Neuronal stem cell (in vitro differentiated cells): ENCODE data around the gene OAS2.
A peak's percentile ranks its signal among the peaks of the same experiment; 100 is the strongest.

Source experiments
- DNase-seq: peaks from one replicate; pipeline ENCODE4 v3.0.0-alpha.2; 2013; ENCODE audit warnings: low spot score
- H2AFZ ChIP-seq: one replicate; pipeline ENCODE4 v1.6.1; 2013; ENCODE audit warnings: mild to moderate bottlenecking, low read length, inconsistent platforms
- H2AK5ac ChIP-seq: 2 replicates; pipeline ENCODE4 v1.6.1; 2013; ENCODE audit warnings: low read depth, mild to moderate bottlenecking, inconsistent platforms, low read length, moderate library complexity, mixed read lengths
- H2BK120ac ChIP-seq: 2 replicates; pipeline ENCODE4 v1.6.1; 2013; ENCODE audit warnings: low read depth, mild to moderate bottlenecking, inconsistent platforms, low read length, moderate library complexity, mixed read lengths
- H2BK12ac ChIP-seq: one replicate; pipeline ENCODE4 v1.6.1; 2013; ENCODE audit warnings: low read length, inconsistent platforms
- H2BK15ac ChIP-seq: 2 replicates; pipeline ENCODE4 v1.6.1; 2013; ENCODE audit warnings: mild to moderate bottlenecking, low read length, inconsistent platforms, mixed read lengths
- H2BK5ac ChIP-seq: one replicate; pipeline ENCODE4 v1.6.1; 2013; ENCODE audit warnings: inconsistent platforms, mild to moderate bottlenecking, low read length, moderate library complexity
- H3K14ac ChIP-seq: one replicate; pipeline ENCODE4 v1.6.1; 2013; ENCODE audit warnings: low read length, inconsistent platforms
- H3K18ac ChIP-seq: 2 replicates; pipeline ENCODE4 v1.6.1; 2013; ENCODE audit warnings: low read length, inconsistent platforms
- H3K23ac ChIP-seq: 2 replicates; pipeline ENCODE4 v1.6.1; 2013; ENCODE audit warnings: low read depth, mild to moderate bottlenecking, mixed read lengths, low read length, inconsistent platforms; ENCODE audit not compliant: poor library complexity
- H3K27ac ChIP-seq: replicated peaks from 3 replicates; pipeline ENCODE4 v1.5.1; 2013; ENCODE audit warnings: low read length, inconsistent platforms
- H3K27me3 ChIP-seq, 3 experiments: 2 replicates each; pipeline ENCODE4 v1.6.1; 2013; ENCODE audit warnings: low read length in 3 of 3, mild to moderate bottlenecking in 2 of 3, inconsistent platforms in 1 of 3, low read depth in 1 of 3, mixed read lengths in 1 of 3, moderate library complexity in 1 of 3; ENCODE audit not compliant: control insufficient read depth in 3 of 3, insufficient read depth in 3 of 3
- H3K36me3 ChIP-seq, 2 donors: replicated peaks in 1 of 2; 2 replicates each; pipeline ENCODE4 v1.6.1; 2013; ENCODE audit warnings: low read length in 2 of 2; ENCODE audit not compliant: control insufficient read depth in 2 of 2, insufficient read depth in 2 of 2
- H3K4ac ChIP-seq: 2 replicates; pipeline ENCODE4 v1.6.1; 2013; ENCODE audit warnings: inconsistent platforms, mild to moderate bottlenecking, low read length, moderate library complexity
- H3K4me1 ChIP-seq, 2 donors: 1 replicate in 1 of 2; 2 replicates in 1 of 2; pipeline ENCODE4 v1.6.1; 2013; ENCODE audit warnings: low read length in 2 of 2, low read depth in 1 of 2; ENCODE audit not compliant: control insufficient read depth in 2 of 2, insufficient read depth in 1 of 2
- H3K4me2 ChIP-seq: one replicate; pipeline ENCODE4 v1.6.1; 2013; ENCODE audit warnings: mild to moderate bottlenecking, low read length, inconsistent platforms; ENCODE audit not compliant: insufficient read depth, poor library complexity, severe bottlenecking
- H3K4me3 ChIP-seq, 2 donors: 2 replicates each; pipeline ENCODE4 v1.5.1; 2013; ENCODE audit warnings: low read length in 2 of 2, mild to moderate bottlenecking in 2 of 2, inconsistent platforms in 1 of 2, moderate library complexity in 1 of 2
- H3K79me1 ChIP-seq: one replicate; pipeline ENCODE4 v1.6.1; 2013; ENCODE audit warnings: low read depth, mild to moderate bottlenecking, inconsistent platforms, low read length, moderate library complexity
- H3K9ac ChIP-seq: one replicate; pipeline ENCODE4 v1.6.1; 2013; ENCODE audit warnings: mild to moderate bottlenecking, low read depth, low read length, inconsistent platforms; ENCODE audit not compliant: poor library complexity
- H3K9me3 ChIP-seq, 2 donors: replicated peaks in 1 of 2; 2 replicates each; pipeline versions ENCODE3 to v1.6.1; 2013; ENCODE audit warnings: low read length in 2 of 2, mild to moderate bottlenecking in 2 of 2, inconsistent platforms in 1 of 2, low read depth in 1 of 2, mixed read lengths in 1 of 2, moderate library complexity in 1 of 2; ENCODE audit not compliant: control insufficient read depth in 2 of 2, insufficient read depth in 1 of 2
- H4K8ac ChIP-seq: one replicate; pipeline ENCODE4 v1.6.1; 2013; ENCODE audit warnings: low read depth, mild to moderate bottlenecking, inconsistent platforms, low read length, moderate library complexity
- H4K91ac ChIP-seq: one replicate; pipeline ENCODE4 v1.6.1; 2013; ENCODE audit warnings: low read length, low read depth, mild to moderate bottlenecking, inconsistent platforms; ENCODE audit not compliant: poor library complexity
- WGBS, 2 donors: extraction: QIAGEN DNeasy Blood & Tissue Kit; methylation state at CpG; one replicate each; pipeline ENCODE4 v1.1.7; 2013; ENCODE audit warnings: missing lambda C conversion rate in 2 of 2, mixed read lengths in 1 of 2; ENCODE audit not compliant: insufficient read length in 2 of 2, insufficient replicate concordance in 1 of 2; ENCODE audit errors: extremely low coverage in 2 of 2; 5-methylcytosine and 5-hydroxymethylcytosine counted together

Gene OAS2

GRCh38 chr12:113010701-113011100, 32.4 kb downstream of the OAS2 start:
- Histone ChIP-seq H3K4ac (no peak overlapping the region), H2AFZ (no peak overlapping the region), H4K8ac (no peak overlapping the region), H2BK120ac (no peak overlapping the region), H3K14ac (no peak overlapping the region), H3K4me2 (no peak overlapping the region), H2BK15ac (no peak overlapping the region), H3K23ac (no peak overlapping the region), H3K79me1 (no peaks in the 10 kb centered on the region), H3K27me3 (no peaks in the 10 kb centered on the region), H3K18ac (no peak overlapping the region), H2BK5ac (no peak overlapping the region), H3K27ac (no peak overlapping the region), H3K9ac (no peak overlapping the region), H4K91ac (no peak overlapping the region), H3K4me3 (no peak overlapping the region), H2BK12ac (no peak overlapping the region), H2AK5ac (no peak overlapping the region), H3K4me1 (peaks cover 0 to 2% of the 10 kb centered on the region in 2 donors), H3K9me3 (peaks cover 0 to 3% of the 10 kb centered on the region in 2 donors), H3K36me3 (no peaks in the 10 kb centered on the region)
- no CpG with 5 or more reads among the region's 2 CpGs for WGBS, 2 donors
- no peak for DNase-seq

DNA sequence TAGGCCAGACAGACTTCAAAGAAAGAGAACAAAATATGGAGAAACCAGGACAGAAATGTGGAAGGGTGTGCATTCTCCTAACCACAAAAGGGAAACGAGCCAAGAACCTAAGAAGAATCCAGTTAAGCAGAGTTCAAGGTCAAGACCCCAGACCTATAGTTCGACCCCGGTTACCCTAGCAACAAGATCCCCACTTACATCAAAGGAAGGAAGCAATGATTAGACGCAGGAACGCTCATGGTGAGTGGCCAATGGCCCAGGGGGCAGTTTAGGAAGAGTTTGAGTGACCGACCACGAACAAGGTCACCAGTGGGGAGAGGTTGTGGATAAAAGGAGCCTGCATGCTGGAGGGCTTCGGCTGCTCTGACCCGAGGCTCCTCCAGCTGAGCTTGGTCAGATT, 36.2 kb downstream of the OAS2 start:
- WGBS, 2 donors = no CpG with 5 or more reads among the region's 9 CpGs
- H2BK15ac ChIP-seq = no peak overlapping the region
- H3K36me3 ChIP-seq = no peaks in the 10 kb centered on the region
- H3K4me1 ChIP-seq = peaks cover 1 to 2% of the 10 kb centered on the region in 2 donors
- H3K18ac ChIP-seq = peak overlapping the region; percentile 48
- H2BK5ac ChIP-seq = no peak overlapping the region
- no peaks in the 10 kb centered on the region for H3K79me1 ChIP-seq
- no peak overlapping the region for H3K23ac ChIP-seq
- no peaks in the 10 kb centered on the region for H3K27me3 ChIP-seq
- H3K4me3 ChIP-seq = peak overlapping the region in 1 of 2 donors; percentile 5
- no peak overlapping the region for H3K4me2 ChIP-seq
- H2AK5ac ChIP-seq = no peak overlapping the region
- no peak overlapping the region for H2BK12ac ChIP-seq
- H3K9ac ChIP-seq = no peak overlapping the region
- H3K4ac ChIP-seq = no peak overlapping the region
- H3K14ac ChIP-seq = no peak overlapping the region
- DNase-seq = no peak
- H2AFZ ChIP-seq = no peak overlapping the region
- H2BK120ac ChIP-seq = no peak overlapping the region
- peaks cover 0 to 3% of the 10 kb centered on the region in 2 donors for H3K9me3 ChIP-seq
- H3K27ac ChIP-seq = no peak overlapping the region
- no peak overlapping the region for H4K8ac ChIP-seq
- no peak overlapping the region for H4K91ac ChIP-seq

DNA sequence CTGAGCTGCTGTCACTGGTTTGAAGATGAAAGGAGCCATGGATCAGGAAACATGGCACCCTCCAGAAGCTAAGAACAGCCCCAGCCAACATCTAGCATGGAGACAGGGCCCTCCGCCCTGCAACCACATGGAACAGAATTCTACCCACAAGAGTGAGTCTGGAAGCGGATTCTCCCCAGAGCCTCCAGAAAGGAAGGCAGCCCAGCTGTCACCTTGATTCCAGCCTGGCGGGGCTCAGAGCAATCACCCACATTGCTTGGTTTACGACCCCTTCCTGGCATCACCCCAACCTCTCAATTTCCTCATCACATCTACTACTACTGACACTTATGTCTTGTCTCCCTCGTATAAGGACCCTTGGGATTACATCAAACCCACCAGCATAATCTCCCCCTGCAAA, 38.5 kb downstream of the OAS2 start:
- no peak overlapping the region for H3K27ac ChIP-seq

GRCh38 chr12:113019025-113019424, 40.7 kb downstream of the OAS2 start:
- no peak overlapping the region for H3K27ac ChIP-seq
- H2BK12ac ChIP-seq = no peak overlapping the region
- no peak overlapping the region for H3K14ac ChIP-seq
- no peak overlapping the region for H3K9ac ChIP-seq
- H3K4me2 ChIP-seq = no peak overlapping the region
- no peak overlapping the region for H4K91ac ChIP-seq
- no peaks in the 10 kb centered on the region for H3K36me3 ChIP-seq
- no peak overlapping the region for H3K18ac ChIP-seq
- WGBS, 2 donors = no CpG with 5 or more reads among the region's 4 CpGs
- H2BK120ac ChIP-seq = no peak overlapping the region
- no peaks in the 10 kb centered on the region for H3K9me3 ChIP-seq
- no peak overlapping the region for H3K4ac ChIP-seq
- H3K23ac ChIP-seq = no peak overlapping the region
- H3K27me3 ChIP-seq = no peaks in the 10 kb centered on the region
- no peaks in the 10 kb centered on the region for H3K79me1 ChIP-seq
- no peak overlapping the region for H4K8ac ChIP-seq
- H2BK5ac ChIP-seq = no peak overlapping the region
- no peak overlapping the region for H2AFZ ChIP-seq
- H2BK15ac ChIP-seq = no peak overlapping the region
- no peak overlapping the region for H2AK5ac ChIP-seq
- no peak for DNase-seq
- H3K4me3 ChIP-seq = no peak overlapping the region
- peaks cover 2% of the 10 kb centered on the region in 2 donors for H3K4me1 ChIP-seq

More for the DNA sequence above, 38.5 kb downstream of the OAS2 start:
- H3K23ac ChIP-seq = no peak overlapping the region
- H2BK12ac ChIP-seq = no peak overlapping the region
- H3K4me1 ChIP-seq = peaks cover 2% of the 10 kb centered on the region in 2 donors
- H2BK5ac ChIP-seq = no peak overlapping the region
- H2BK15ac ChIP-seq = no peak overlapping the region
- no peaks in the 10 kb centered on the region for H3K79me1 ChIP-seq
- H4K91ac ChIP-seq = no peak overlapping the region
- H3K4ac ChIP-seq = no peak overlapping the region
- H3K14ac ChIP-seq = no peak overlapping the region
- no peak overlapping the region for H3K4me3 ChIP-seq
- H3K9ac ChIP-seq = no peak overlapping the region
- no CpG with 5 or more reads among the region's 5 CpGs for WGBS, 2 donors
- no peak overlapping the region for H3K18ac ChIP-seq
- no peaks in the 10 kb centered on the region for H3K9me3 ChIP-seq
- no peak for DNase-seq
- no peaks in the 10 kb centered on the region for H3K27me3 ChIP-seq
- no peak overlapping the region for H4K8ac ChIP-seq
- no peak overlapping the region for H2AK5ac ChIP-seq
- H2AFZ ChIP-seq = no peak overlapping the region
- H3K4me2 ChIP-seq = no peak overlapping the region
- H3K36me3 ChIP-seq = no peaks in the 10 kb centered on the region
- no peak overlapping the region for H2BK120ac ChIP-seq
